Caco-2 (cell line): ENCODE measurements around the gene DCTN3. TPM values are rescaled to one million over a fixed set of nuclear protein-coding genes. Genes with fewer than 3 reads are reported as not detected.

Source experiments
- BruUV-seq: library from RNA; stranded (reverse); fragments of 400-500 nt; replicated peaks from 2 replicates; lab custom pipeline; 2021; lab: Mats Ljungman, UMichigan
- CTCF ChIA-PET: fragments of 300-600 bp; sonication (Branson Sonifier 250); formaldehyde crosslinking; loops from one replicate; lab custom pipeline; 2022; ENCODE audit warnings: antibody characterized with exemption; lab: Charles Lee
- POLR2A ChIA-PET: fragments of 300-600 bp; sonication (Branson Sonifier 250); formaldehyde crosslinking; loops from one replicate; lab custom pipeline; 2022; ENCODE audit warnings: antibody characterized with exemption; lab: Charles Lee
- DNase-seq, 2 experiments: peaks; one replicate each; pipeline versions ENCODE4 v3.0.0 to v3.0.0-alpha.2; 2020 to 2022
- H3K27me3 ChIP-seq: replicated peaks from 2 replicates; pipeline ENCODE4 v1.6.0; 2011; ENCODE audit warnings: low read length; ENCODE audit not compliant: control insufficient read depth, insufficient read depth
- H3K36me3 ChIP-seq: 2 replicates; pipeline ENCODE4 v1.5.1; 2011; ENCODE audit warnings: low read length; ENCODE audit not compliant: control insufficient read depth, insufficient read depth
- H3K4me1 ChIP-seq: fragments of 250-450 bp; sonication (Bioruptor Pico); 2 replicates; pipeline ENCODE4 v1.5.1; 2020; ENCODE audit warnings: mild to moderate bottlenecking
- H3K4me3 ChIP-seq: 2 replicates; pipeline ENCODE4 v1.5.1; 2011; ENCODE audit warnings: low read depth, mild to moderate bottlenecking, control low read depth, low read length
- H3K9me3 ChIP-seq: fragments of 250-450 bp; sonication (Bioruptor Pico); 2 replicates; pipeline ENCODE4 v1.5.1; 2020; ENCODE audit warnings: mild to moderate bottlenecking, moderate library complexity
- H3K27ac Mint-ChIP-seq: one replicate; pipeline ENCODE4 v1.8.0; 2022; ENCODE audit warnings: mixed read lengths; ENCODE audit not compliant: unreplicated experiment
- H3K27me3 Mint-ChIP-seq: one replicate; pipeline ENCODE4 v1.8.0; 2022; ENCODE audit warnings: mixed read lengths; ENCODE audit not compliant: insufficient read depth, unreplicated experiment
- H3K36me3 Mint-ChIP-seq: one replicate; pipeline ENCODE4 v1.8.0; 2022; ENCODE audit warnings: mild to moderate bottlenecking, mixed read lengths; ENCODE audit not compliant: insufficient read depth, unreplicated experiment
- H3K4me1 Mint-ChIP-seq: one replicate; pipeline ENCODE4 v1.8.0; 2022; ENCODE audit warnings: low read depth, mixed read lengths; ENCODE audit not compliant: unreplicated experiment
- H3K4me3 Mint-ChIP-seq: one replicate; pipeline ENCODE4 v1.8.0; 2022; ENCODE audit warnings: mild to moderate bottlenecking, moderate library complexity, mixed read lengths; ENCODE audit not compliant: unreplicated experiment
- H3K9me3 Mint-ChIP-seq: one replicate; pipeline ENCODE4 v1.8.0; 2022; ENCODE audit warnings: mixed read lengths; ENCODE audit not compliant: unreplicated experiment
- intact Hi-C: fragments of 100-400 bp; cut with micrococcal nuclease; formaldehyde crosslinking; loops from one replicate; pipeline ENCODE4 v1.10.0; 2022; ENCODE audit not compliant: unreplicated experiment
- total RNA-seq: library from RNA; stranded (reverse); gene quantifications from 2 replicates; pipeline ENCODE4 v1.2.3, GENCODE V29; 2022
- TF ChIP-seq, protein P1 (sequence below), 2 experiments: fragments of 200-600 bp in 1 of 2; IDR thresholded peaks; 1 replicate in 1 of 2; 2 replicates in 1 of 2; pipeline versions ENCODE4 v1.5.1 to v1.8.0; 2011 to 2022; ENCODE audit warnings: antibody characterized with exemption in 1 of 2, control low read depth in 1 of 2, inconsistent platforms in 1 of 2, low read depth in 1 of 2, low read length in 1 of 2, mild to moderate bottlenecking in 1 of 2, moderate library complexity in 1 of 2; ENCODE audit not compliant: insufficient read depth in 1 of 2, severe bottlenecking in 1 of 2, unreplicated experiment in 1 of 2

Gene DCTN3
- total RNA-seq, 1 experiment from 2014 or later, result 70.0 TPM

DNA sequence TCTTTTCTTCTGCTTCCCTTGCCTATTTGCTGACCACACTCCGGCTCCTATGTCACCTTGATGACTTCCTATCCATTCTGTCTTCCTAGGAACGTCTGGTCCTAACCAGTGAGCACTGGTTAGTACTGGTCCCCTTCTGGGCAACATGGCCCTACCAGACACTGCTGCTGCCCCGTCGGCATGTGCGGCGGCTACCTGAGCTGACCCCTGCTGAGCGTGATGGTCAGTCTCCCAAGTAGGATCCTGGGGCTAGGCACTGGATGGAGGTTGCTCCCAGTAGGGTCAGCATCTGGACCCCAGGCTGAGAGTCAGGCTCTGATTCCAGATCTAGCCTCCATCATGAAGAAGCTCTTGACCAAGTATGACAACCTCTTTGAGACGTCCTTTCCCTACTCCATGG lies 28.4 kb upstream of the DCTN3 start:
- Histone ChIP-seq H3K4me1 (peaks cover 48% of the 10 kb centered on the region), H3K4me3 (no peak overlapping the region), H3K27me3 (no peaks in the 10 kb centered on the region), H3K9me3 (no peaks in the 10 kb centered on the region), H3K36me3 (no peaks in the 10 kb centered on the region)
- Mint-ChIP-seq H3K36me3 (peaks cover 28% of the 10 kb centered on the region), H3K9me3 (no peaks in the 10 kb centered on the region), H3K27me3 (no peaks in the 10 kb centered on the region), H3K4me1 (peaks cover 42% of the 10 kb centered on the region), H3K4me3 (no peak overlapping the region), H3K27ac (no peak overlapping the region)
- ChIA-PET POLR2A (interaction anchor here (0.6 kb wide), 1 partner anchor 15 kb away, joined by 6 read pairs; no protein-coding TSS in a partner anchor), CTCF (no interaction called here)
- TF ChIP-seq, protein P1, sequence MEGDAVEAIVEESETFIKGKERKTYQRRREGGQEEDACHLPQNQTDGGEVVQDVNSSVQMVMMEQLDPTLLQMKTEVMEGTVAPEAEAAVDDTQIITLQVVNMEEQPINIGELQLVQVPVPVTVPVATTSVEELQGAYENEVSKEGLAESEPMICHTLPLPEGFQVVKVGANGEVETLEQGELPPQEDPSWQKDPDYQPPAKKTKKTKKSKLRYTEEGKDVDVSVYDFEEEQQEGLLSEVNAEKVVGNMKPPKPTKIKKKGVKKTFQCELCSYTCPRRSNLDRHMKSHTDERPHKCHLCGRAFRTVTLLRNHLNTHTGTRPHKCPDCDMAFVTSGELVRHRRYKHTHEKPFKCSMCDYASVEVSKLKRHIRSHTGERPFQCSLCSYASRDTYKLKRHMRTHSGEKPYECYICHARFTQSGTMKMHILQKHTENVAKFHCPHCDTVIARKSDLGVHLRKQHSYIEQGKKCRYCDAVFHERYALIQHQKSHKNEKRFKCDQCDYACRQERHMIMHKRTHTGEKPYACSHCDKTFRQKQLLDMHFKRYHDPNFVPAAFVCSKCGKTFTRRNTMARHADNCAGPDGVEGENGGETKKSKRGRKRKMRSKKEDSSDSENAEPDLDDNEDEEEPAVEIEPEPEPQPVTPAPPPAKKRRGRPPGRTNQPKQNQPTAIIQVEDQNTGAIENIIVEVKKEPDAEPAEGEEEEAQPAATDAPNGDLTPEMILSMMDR (IDR thresholded peaks at IDR 0.05; ENCODE audit: insufficient read depth in 1 of 2, low read depth in 1 of 2, low read length in 1 of 2, severe bottlenecking in 1 of 2, unreplicated experiment in 1 of 2), result no peak
- BruUV-seq, result no TSS peak
- intact Hi-C loops, result no loop called here
- no peak for DNase-seq

DNA sequence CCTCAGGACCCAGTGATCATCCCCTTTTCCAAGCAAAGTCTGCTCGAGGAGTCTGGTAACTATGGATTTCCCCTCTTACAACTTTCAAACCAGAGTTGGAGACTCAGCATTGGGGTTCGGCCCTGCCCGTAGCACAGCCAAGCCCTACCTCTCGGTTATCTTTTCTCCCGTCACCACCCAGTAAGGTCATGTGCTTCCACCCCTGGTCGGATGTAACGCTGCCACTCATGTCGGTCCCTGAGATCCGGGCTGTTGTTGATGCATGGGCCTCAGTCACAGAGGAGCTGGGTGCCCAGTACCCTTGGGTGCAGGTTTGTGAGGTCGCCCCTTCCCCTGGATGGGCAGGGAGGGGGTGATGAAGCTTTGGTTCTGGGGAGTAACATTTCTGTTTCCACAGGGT lies 27.4 kb upstream of the DCTN3 start:
- Histone ChIP-seq H3K9me3 (no peaks in the 10 kb centered on the region), H3K4me3 (peak overlapping the region; percentile 77), H3K36me3 (no peaks in the 10 kb centered on the region), H3K4me1 (peaks cover 43% of the 10 kb centered on the region), H3K27me3 (no peaks in the 10 kb centered on the region)
- no peak for DNase-seq
- Mint-ChIP-seq H3K27me3 (no peaks in the 10 kb centered on the region), H3K27ac (peak overlapping the region; percentile 77), H3K36me3 (peaks cover 23% of the 10 kb centered on the region), H3K4me1 (peaks cover 34% of the 10 kb centered on the region), H3K9me3 (no peaks in the 10 kb centered on the region), H3K4me3 (peak overlapping the region; percentile 81)
- intact Hi-C loops, result loop anchor here (2.0 kb wide), 1 partner anchor 17 kb away; no protein-coding TSS in a partner anchor
- no TSS peak for BruUV-seq
- POLR2A ChIA-PET, result interaction anchor here (2.0 kb wide), 1 partner anchor 10 kb away, joined by 7 read pairs; the partner anchor contains the start of gene SIGMAR1
- TF ChIP-seq, protein P1 (IDR thresholded peaks at IDR 0.05; ENCODE audit: insufficient read depth in 1 of 2, low read depth in 1 of 2, low read length in 1 of 2, severe bottlenecking in 1 of 2, unreplicated experiment in 1 of 2), result no peak
- CTCF ChIA-PET, result interaction anchor here (0.6 to 2.6 kb wide), 3 partner anchors 14 to 404 kb away, joined by 3 to 21 read pairs (median 13); no protein-coding TSS in a partner anchor

DNA sequence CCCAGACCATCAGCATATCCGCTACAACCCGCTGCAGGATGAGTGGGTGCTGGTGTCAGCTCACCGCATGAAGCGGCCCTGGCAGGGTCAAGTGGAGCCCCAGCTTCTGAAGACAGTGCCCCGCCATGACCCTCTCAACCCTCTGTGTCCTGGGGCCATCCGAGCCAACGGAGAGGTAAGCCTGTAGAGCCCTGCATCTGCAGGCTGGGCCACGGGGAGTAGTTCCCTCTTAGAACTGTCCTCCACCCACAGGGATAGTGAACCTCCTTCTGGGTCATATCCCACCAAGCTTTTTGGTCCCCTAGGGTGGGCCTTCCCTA lies 26.7 kb upstream of the DCTN3 start:
- H3K4me1 Mint-ChIP-seq, result peaks cover 28% of the 10 kb centered on the region
- POLR2A ChIA-PET, result interaction anchor here (1.1 to 2.0 kb wide), 2 partner anchors 10 to 21 kb away, joined by 3 to 7 read pairs; partner anchors contain the start of gene SIGMAR1

More for the DNA sequence above, 26.7 kb upstream of the DCTN3 start:
- Mint-ChIP-seq H3K27ac (peak overlapping the region; percentile 77), H3K4me3 (peak overlapping the region; percentile 81), H3K27me3 (no peaks in the 10 kb centered on the region), H3K9me3 (no peaks in the 10 kb centered on the region), H3K36me3 (peaks cover 22% of the 10 kb centered on the region)
- no peaks in the 10 kb centered on the region for H3K9me3 ChIP-seq
- H3K4me1 ChIP-seq, result peaks cover 37% of the 10 kb centered on the region
- intact Hi-C loops, result loop anchor here (2.0 kb wide), 1 partner anchor 18 kb away; no protein-coding TSS in a partner anchor
- BruUV-seq, result no TSS peak
- H3K27me3 ChIP-seq, result no peaks in the 10 kb centered on the region
- TF ChIP-seq, protein P1 (IDR thresholded peaks at IDR 0.05; ENCODE audit: insufficient read depth in 1 of 2, low read depth in 1 of 2, low read length in 1 of 2, severe bottlenecking in 1 of 2, unreplicated experiment in 1 of 2), result no peak
- CTCF ChIA-PET, result interaction anchor here (0.6 to 2.6 kb wide), 10 partner anchors 9 to 503 kb away, joined by 3 to 25 read pairs (median 5); partner anchors contain the start of genes DCTN3 and SIGMAR1
- no peaks in the 10 kb centered on the region for H3K36me3 ChIP-seq
- DNase-seq, result no peak
- peak overlapping the region; percentile 77 for H3K4me3 ChIP-seq
